GM18870 (cell line): ENCODE measurements around the gene ADGRG4.
"Not testable (repeated sequence)": the region's sequence is repeated elsewhere in the genome, so short reads cannot be mapped to it uniquely, and the experiment has no call there.

ENCODE experiments used
- ATAC-seq: cut with Tn5 transposase; IDR thresholded peaks from one replicate; pipeline ENCODE4 v1.9.1; 2021; ENCODE audit warnings: moderate library complexity; ENCODE audit not compliant: unreplicated experiment

The ADGRG4 gene

DNA sequence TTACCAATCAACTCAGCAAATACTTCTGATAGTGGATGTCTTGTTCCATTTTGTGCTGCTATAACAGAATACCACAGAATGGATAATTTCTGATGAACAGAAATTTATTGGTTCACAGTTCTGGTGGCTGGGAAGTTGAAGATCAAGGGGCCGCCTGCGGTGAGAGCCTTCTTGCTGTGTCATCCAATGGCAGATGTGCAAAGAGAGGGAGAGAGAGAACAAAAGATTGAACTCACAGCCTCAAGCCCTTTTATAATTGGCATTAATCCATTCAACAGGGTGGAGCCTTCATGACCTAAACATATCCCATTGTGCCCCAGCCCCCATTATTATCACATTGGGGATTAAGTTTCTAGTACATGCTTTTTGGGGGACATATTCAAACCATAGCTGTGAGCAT lies 86.1 kb downstream of the ADGRG4 start:
- ATAC-seq, result no peak

DNA sequence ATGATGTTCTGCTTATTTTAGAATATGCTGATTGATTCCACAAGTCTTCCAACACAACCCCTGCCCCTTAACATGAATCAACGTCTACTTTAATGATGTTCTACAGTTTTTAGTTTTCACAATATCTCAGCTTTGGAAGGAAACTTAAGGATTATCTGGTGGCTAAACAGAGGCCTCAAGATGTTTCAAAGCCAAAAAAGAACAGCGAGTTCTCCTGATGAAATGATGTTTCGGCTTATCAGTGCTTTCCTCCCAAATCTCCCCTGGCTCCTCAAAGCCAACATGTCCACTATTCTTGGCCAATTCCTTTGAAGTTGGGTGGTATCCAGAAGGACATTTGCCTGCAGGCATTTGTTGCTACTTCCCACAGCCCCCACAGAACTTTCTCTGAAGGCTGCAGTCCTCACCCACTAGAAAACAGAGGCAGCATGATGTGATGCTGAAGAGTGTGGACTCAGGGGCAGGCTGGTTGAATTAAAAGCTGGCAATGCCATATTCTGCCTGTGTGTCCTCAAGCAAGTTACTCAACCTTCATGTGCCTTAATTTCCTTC lies 87.3 kb downstream of the ADGRG4 start:
- ATAC-seq, result no peak

DNA sequence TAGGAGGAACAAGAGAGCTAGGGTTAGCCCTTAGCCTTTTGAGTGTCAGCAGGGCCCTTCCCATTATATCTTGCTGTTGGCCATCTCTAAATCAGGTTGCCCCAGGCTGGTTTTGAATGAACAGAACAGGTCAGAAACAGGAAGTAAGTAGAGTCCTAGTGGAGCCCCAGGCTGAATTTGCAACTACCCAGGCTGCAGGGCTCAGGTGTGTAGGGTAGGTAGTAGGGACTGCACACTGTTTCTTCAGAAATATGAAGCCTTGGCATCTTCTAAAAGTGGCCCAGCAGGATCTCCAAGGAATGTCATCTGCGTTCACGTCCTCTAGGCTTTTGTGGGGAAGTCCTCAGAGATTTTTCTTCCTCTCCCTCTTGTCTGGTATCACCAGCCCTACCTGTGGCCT lies 90.2 kb downstream of the ADGRG4 start:
- no peak for ATAC-seq

DNA sequence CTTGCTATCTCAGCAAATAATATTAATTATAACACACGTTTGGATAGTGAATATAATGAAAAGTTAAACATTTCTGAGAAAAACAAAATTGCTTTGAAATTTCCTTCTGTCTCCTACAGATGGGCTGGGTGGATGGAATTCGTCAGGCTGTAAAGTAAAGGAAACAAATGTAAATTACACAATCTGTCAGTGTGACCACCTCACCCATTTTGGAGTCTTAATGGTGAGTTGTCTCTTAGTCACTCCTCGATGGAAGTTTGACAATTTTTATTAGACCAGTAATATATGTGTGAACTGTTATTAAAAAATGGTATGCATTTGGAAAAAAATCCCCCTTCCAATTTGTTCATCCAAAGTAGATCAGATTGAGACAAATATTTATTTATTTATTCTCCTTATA lies 94.5 kb downstream of the ADGRG4 start:
- no peak for ATAC-seq

DNA sequence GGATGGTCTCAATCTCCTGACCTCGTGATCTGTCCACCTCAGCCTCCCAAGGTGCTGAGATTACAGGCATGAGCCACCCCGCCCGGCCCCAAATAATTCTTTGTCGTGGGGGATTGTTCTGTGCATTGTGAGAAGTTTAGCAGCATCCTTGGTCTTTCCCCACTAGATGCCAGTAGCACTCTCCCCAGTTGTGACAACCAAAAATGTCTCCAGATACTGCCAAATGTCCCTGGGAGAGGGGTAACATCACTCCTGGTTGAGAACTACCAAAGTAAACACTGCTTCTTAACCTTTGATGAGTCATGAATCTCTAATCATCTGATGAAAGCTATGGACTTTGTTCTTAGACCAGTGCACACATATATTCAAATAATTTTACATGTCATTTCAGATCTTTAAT lies 96.2 kb downstream of the ADGRG4 start:
- ATAC-seq, result no peak

DNA sequence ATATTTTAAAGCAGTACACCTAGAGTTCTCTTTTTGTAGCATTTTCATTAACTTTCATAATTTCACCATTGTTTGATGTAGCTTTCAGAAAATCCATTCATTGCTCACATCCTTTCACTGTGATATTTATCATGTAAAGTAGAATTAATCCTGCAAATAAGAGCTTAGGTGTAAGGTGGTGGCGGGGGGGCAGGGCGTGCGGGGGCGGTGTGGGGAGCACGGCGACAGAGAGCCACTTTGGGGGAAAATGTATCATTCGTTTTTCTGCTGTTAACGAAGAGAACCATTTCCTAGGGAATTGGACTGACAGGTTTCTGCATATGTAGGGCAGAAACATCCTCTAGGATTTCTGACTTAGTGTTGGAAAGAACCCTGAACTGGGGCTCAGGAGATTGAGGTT lies 104.4 kb downstream of the ADGRG4 start:
- ATAC-seq, result no peak

DNA sequence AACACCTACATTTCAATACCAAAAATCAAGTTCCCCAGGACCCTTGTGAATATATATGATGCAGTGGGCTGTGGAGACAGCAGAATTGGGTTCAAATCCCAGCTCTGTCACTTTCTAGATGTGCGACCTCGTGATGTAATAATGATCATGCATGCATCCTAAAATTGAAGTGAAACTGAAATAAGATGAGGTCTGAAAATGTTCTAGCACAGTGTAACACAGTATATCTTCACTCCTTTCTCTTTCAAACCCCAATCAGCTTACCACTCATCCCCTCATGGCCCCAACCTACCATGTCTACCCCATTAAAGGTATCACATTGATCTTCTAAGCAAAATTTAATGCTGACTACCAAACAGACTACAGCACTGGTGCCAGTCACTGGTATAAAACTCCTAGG lies 117.0 kb downstream of the ADGRG4 start:
- ATAC-seq, result no peak

DNA sequence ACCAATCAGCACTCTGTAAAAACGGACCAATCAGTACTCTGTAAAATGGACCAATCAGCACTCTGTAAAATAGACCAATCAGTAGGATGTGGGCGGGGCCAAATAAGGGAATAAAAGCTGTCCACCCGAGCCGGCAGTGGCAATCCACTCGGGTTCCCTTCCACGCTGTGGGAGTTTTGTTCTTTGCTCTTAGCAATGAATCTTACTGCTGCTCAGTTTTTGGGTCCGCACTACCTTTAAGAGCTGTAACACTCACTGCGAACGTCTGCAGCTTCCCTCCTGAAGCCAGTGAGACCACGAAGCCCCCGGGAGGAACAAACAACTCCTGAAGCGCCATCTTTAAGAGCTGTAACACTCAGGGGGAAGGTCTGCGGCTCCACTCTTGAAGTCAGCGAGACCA lies 120.6 kb downstream of the ADGRG4 start:
- no peak for ATAC-seq

DNA sequence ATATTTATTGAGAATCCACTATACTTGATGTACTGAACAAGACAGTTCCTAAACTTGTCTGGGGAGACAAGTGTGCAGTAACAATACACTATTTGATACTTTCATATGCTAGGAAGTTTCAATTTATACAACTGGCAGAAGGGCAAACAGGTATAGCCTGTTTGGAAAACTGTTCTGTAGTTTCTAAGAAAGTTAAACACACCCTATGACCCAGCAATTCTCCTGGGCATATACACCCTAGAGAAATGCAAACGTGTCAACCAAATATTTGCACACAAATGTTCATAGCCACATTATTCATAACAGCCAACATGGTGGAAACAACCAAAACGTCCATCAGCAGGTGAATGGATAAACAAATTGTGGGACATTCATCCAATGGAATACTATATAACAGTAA lies 123.0 kb downstream of the ADGRG4 start:
- no peak for ATAC-seq

DNA sequence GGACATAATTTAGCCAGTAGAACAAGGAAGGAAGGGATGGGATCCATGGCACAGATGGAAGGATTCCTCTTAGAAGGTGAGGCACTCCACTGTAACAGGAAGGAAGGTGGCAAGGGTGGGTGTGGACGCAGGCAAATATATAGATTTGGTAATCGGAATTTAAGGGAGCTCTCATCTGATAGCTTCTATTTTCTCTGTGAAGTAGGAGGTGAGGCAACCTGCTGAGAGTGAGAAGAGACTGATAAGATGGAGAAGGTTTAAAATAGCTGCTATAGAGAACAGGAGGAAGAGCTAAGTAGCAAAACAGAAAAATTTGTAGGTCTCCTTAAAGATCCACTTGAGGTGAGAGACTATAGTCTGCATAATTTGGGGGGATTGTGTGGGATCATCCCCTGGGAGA lies 125.2 kb downstream of the ADGRG4 start:
- no peak for ATAC-seq

DNA sequence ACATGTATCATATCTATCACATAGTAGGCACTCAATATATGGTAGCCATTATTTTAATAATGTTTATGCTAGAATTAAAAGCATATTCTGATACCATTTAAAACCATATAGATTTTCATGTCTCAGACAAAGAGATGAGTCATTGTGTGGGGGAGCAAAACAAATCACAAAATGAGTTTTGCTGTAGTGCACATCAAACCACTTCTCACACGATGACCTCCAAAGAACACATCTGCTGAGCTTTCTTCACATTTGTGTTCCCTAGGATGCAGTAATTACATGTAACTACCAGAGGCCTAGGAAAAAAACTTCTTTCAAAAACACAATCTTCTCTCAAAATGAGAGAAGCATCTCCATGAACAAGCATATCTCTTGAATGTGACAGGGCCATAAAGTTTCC lies 130.9 kb downstream of the ADGRG4 start:
- no peak for ATAC-seq

DNA sequence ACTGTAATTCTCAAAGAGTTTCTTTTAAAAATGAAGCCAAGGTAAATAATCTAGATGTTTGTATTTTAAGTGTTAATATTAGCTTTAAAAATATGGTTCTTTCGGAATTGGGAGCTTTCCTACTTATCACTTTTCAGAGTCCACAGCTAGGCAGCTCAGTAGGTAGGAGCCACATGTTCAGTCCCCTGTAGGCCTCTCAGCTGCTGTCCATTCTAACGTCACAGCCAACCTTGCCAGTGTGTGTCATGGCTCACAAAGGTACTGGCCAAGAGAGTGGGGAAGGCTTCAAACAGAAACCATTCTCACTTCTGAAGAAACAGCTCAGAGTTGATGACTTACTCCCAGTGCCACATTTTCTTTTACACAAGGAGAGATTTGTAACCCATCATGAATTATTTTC lies 137.0 kb downstream of the ADGRG4 start:
- ATAC-seq, result no peak

DNA sequence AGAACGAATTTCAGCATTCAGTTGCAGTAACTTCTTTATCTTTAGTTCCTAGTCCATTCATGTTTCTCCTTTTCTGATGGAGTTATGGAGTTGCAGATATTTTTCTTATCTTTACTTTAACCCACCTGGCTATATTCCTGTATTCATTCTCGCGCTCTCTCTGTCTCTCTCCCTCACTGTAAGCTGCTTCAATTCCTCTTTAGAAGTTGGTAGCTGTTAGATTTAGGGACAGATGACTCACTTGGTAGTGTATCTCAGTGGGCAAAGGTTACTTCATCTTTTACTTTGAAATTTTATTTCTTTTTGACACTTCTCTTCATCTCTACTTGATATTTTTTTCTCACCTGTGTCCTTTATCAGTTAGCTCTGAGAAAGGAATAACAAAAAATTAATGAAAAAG lies 137.4 kb downstream of the ADGRG4 start:
- ATAC-seq, result no peak

DNA sequence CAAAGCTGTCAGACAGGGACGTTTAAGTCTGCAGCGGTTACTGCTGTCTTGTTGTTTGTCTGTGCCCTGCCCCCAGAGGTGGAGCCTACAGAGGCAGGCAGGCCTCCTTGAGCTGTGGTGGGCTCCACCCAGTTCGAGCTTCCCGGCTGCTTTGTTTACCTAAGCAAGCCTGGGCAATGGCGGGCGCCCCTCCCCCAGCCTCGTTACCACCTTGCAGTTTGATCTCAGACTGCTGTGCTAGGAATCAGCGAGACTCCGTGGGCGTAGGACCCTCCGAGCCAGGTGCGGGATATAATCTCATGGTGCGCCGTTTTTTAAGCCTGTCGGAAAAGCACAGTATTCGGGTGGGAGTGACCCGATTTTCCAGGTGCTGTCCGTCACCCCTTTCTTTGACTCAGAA lies 144.9 kb downstream of the ADGRG4 start:
- not testable (repeated sequence) for ATAC-seq

DNA sequence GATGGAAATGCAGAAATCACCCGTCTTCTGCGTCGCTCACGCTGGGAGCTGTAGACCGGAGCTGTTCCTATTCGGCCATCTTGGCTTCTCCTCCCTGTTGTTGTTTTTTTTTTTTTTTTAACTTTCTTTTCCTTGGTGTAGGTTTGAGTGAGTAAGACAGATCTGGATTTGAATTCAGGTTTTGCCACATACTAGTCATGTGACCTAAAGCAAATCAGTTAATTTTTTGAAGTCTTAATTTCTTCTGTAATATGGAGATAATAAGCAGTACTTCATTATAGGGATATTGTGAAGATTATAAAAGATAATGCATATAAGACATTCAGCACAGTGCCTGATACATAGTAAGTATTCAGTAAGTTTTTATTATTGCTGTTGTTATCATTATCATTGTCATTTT lies 145.4 kb downstream of the ADGRG4 start:
- ATAC-seq, result no peak

DNA sequence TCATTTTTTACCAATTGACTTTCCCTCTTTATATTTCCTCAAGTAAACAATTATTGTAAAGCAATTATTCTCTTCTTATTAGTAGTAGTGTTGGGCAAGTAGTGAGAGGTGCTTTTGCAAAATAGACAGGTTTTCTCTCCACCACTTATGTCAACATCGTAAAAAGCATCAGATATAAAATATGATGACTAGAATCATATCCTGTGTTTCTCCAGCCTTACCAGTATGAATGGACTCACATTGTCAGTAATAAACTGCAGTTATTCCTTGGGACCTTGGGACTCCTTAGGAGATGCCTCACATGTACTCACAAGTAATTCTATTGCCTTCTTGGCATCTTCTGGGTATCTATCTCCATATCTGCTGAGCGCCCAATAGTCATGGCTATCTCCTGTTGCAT lies 146.5 kb downstream of the ADGRG4 start:
- ATAC-seq, result no peak

DNA sequence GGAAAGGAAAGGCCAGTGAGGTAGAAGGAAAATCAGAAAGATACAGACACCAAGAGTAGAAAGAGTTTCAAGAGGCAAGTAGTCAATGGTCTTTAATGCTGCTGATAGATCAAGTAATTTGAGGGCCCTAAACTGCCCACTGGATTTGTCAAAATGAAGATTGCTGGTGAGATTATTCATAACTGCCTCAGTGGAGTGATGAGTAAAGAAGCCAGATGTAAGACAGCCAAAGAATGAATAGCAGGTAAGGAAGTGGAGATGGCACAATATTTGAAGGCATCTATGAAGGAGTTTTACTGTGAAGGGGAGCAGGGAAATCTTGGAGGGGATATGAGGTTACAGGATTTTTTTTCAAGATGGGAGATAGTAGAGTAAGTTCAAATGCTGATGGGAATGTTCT lies 147.2 kb downstream of the ADGRG4 start:
- no peak for ATAC-seq

DNA sequence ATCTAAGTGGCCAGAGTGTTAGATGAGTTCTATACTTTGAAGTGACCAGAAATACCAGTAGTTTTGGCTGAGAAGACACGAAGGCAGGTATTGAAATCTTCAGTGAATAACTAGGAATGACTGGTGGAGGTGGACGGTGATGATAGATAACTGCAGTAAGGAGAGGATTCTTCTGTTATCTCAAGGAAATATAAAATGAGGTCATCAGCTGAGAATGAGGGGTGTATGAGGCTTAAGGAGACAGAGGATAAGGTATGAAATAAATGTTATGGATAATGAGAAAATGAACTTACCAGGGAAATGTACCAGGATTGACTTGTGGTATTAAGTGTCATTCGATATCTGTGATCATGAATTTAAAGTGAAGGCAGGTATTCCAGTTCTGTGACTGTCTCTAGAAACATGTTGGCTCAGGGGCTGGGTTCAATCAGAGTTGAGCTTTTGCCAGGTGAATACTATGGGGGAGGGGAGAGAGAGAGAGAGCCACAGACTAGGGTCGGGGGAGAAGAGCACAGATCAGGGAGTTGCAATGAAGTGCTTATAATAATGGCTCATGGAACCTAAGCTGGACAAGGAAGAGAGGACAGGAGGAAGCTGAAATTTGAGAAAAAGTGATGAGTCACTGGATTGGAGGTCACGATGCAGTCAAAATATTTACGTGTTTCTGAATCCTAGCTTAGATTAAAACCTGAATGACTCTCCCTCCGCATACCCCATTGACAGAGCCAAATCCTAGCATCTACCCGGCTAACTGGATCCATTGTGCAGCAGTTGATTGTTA lies 149.5 kb downstream of the ADGRG4 start:
- ATAC-seq, result no peak

DNA sequence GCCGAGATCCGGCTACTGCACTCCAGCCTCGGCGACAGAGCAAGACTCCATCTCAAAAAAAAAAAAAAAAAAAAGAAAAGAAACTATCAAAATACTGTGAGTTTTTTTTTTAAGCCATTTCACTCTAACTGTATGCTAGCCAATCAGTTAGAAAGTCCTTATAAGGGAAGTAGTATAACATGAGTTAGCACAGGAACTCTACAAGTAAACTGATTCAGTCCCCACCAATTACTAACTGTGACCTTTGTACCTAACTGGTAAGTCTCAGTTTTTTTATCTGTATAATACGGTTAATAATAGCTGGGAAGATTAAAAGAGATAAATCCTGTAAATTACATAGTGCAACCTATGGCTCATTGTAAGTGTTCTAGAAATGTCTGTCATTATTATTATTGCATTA lies 151.9 kb downstream of the ADGRG4 start:
- ATAC-seq, result no peak

DNA sequence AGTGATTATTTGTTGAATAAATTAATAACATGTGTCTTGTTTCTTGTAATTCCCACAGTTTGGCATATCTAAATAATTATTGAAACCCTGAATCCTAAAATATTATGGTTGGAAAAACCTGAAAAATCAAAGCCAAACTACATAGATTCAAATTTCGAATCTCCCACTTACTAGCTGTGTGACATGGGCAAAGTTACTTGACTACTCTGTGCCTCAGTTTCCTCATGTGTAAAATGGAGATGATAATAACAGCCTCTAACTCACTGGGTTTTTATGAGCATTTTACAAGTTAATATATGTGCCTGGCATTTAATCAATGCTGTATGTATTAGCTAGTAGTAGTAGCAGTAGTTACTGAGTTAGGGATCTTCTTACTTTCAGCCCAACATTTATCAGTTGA lies 152.4 kb downstream of the ADGRG4 start:
- ATAC-seq, result no peak

DNA sequence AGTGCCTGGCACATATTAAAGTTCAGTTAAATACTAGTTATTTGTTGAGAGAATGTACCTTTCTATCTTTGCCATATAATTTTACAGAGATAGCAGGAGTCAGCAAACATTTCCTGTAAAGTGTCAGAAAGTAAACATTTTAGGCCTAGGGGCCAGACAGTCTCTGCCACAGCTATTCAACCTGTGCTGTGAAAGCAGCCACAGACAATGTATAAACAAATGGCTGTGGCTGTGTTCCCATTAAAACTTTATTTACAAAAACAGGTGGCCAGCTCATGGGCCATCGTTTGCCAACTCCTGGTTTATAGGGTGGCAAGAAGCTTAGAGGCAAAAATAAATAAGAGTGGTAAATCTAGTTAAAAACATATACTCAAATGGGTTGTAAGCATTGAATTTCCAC lies 153.0 kb downstream of the ADGRG4 start:
- ATAC-seq, result no peak

DNA sequence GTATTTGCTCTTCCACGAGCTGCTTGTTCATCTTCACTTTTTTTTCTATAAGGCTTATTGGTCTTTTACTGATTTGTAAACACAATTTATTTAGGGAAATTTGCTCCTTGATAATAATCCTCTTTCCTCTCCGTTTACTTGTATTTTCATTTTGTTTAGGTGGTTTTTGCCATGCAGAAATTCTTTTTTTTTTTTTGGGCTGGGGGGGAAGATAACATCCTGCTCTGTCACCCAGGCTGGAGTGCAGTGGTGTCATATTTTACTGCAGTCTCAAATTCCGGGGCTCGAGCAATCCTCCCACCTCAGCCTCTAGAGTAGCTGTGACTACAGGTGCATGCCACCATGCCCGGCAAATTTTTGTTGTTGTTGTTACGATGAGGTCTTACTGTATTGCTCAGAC lies 155.4 kb downstream of the ADGRG4 start:
- no peak for ATAC-seq

DNA sequence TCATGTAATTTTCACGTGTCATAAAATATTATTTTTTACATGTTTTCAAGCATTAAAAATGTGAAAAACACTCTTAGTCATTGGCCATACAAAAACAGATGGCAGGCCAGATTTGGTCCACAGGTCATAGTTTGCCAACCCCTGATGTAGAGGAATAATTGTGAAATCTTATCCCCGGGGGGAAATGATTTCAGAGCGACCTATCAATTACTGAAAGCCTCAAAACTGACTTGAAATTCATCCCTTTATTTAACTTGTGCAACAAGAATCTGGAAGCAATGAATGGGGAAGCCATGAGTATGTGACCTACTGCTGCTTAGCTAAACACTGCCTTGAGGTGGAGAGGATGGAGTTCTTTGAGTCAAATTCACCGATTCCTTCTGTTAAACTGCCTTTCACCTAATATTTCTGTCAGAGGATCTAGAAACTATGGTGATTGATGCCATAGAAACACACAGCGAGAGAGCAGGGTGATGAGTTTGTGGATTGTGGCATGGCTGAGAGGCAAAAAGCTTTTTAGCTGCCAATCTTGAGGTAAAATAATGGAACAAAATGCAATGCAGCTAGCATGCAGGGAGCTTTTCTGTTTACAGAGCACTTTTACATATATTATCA lies 156.6 kb downstream of the ADGRG4 start:
- no peak for ATAC-seq
